OCI-LY7 (cell line): ENCODE measurements around the gene KDM5C. TPM values are rescaled to one million over a fixed set of nuclear protein-coding genes. Genes with fewer than 3 reads are reported as not detected.

Experiments
- BruUV-seq: library from RNA; stranded (reverse); fragments of 400-500 nt; replicated peaks from 2 replicates; lab custom pipeline; 2021; lab: Mats Ljungman, UMichigan
- CTCF ChIA-PET: fragments of 300-600 bp; sonication (Branson Sonifier 250); formaldehyde crosslinking; loops from one replicate; lab custom pipeline; 2022; ENCODE audit warnings: antibody characterized with exemption; ENCODE audit not compliant: unreplicated experiment; lab: Charles Lee
- POLR2A ChIA-PET: fragments of 300-600 bp; sonication (Branson Sonifier 250); formaldehyde crosslinking; loops from one replicate; lab custom pipeline; 2022; ENCODE audit warnings: antibody characterized with exemption; lab: Charles Lee
- DNase-seq: peaks from one replicate; pipeline ENCODE4 v3.0.0-alpha.2; 2015; ENCODE audit warnings: low spot score
- H2AFZ ChIP-seq: fragments of 200-600 bp; sonication (generic), shearing (Covaris generic); 2 replicates; pipeline ENCODE4 v1.6.1; 2014; ENCODE audit warnings: mild to moderate bottlenecking, antibody characterized with exemption, low read length, moderate library complexity
- H3K27ac ChIP-seq: fragments of 200-600 bp; sonication (generic); 2 replicates; pipeline ENCODE4 v1.5.1; 2014; ENCODE audit warnings: mixed run types, low read depth, mild to moderate bottlenecking, moderate library complexity, low read length, inconsistent platforms; ENCODE audit not compliant: poor library complexity, severe bottlenecking
- H3K36me3 ChIP-seq: fragments of 200-600 bp; sonication (generic); 2 replicates; pipeline ENCODE4 v1.6.1; 2014; ENCODE audit warnings: mild to moderate bottlenecking, antibody characterized with exemption, low read length, moderate library complexity, mixed read lengths; ENCODE audit not compliant: insufficient read depth
- H3K4me1 ChIP-seq: fragments of 200-600 bp; sonication (generic); 2 replicates; pipeline ENCODE4 v1.5.1; 2014; ENCODE audit warnings: mild to moderate bottlenecking, low read length; ENCODE audit not compliant: insufficient read depth, poor library complexity, severe bottlenecking
- H3K4me2 ChIP-seq: fragments of 200-600 bp; sonication (generic); 2 replicates; pipeline ENCODE4 v1.6.1; 2014; ENCODE audit warnings: mild to moderate bottlenecking, low read length
- H3K4me3 ChIP-seq: fragments of 200-600 bp; sonication (generic); 2 replicates; pipeline ENCODE4 v1.5.1; 2014; ENCODE audit warnings: mild to moderate bottlenecking, low read depth, low read length; ENCODE audit not compliant: poor library complexity, severe bottlenecking
- H3K79me2 ChIP-seq: fragments of 200-600 bp; sonication (generic); 2 replicates; pipeline ENCODE4 v1.6.1; 2016; ENCODE audit warnings: low read depth, mild to moderate bottlenecking, low read length, moderate library complexity, mixed read lengths; ENCODE audit not compliant: insufficient read depth
- H3K9me2 ChIP-seq: fragments of 200-600 bp; sonication (generic); 2 replicates; pipeline ENCODE4 v1.6.1; 2016; ENCODE audit warnings: mild to moderate bottlenecking, low read length, mixed read lengths; ENCODE audit not compliant: insufficient read depth
- H3K9me3 ChIP-seq: fragments of 200-600 bp; sonication (generic); 2 replicates; pipeline ENCODE4 v1.6.1; 2014; ENCODE audit warnings: mild to moderate bottlenecking, mixed run types, low read length, mixed read lengths
- H4K20me1 ChIP-seq: fragments of 200-600 bp; sonication (generic); 2 replicates; pipeline ENCODE4 v1.6.1; 2014; ENCODE audit warnings: mild to moderate bottlenecking, antibody characterized with exemption, low read length, moderate library complexity, mixed read lengths; ENCODE audit not compliant: insufficient read depth
- EZH2phosphoT487 ChIP-seq: fragments of 200-600 bp; sonication (generic); IDR thresholded peaks from 2 replicates; pipeline ENCODE4 v1.6.1; 2018; ENCODE audit warnings: low read depth, borderline replicate concordance, mild to moderate bottlenecking, mixed run types, antibody characterized with exemption, low read length, moderate library complexity, mixed read lengths
- intact Hi-C: fragments of 100-400 bp; cut with micrococcal nuclease; formaldehyde crosslinking; loops from one replicate; pipeline ENCODE4 v1.10.0; 2022; ENCODE audit not compliant: unreplicated experiment
- total RNA-seq, 2 experiments: library from RNA; depleted of rRNA in 1 of 2; stranded (reverse); fragments of >200 nt in 1 of 2; shearing (Covaris generic) in 1 of 2; gene quantifications; 2 replicates each; pipeline ENCODE4 v1.2.3, GENCODE V29; 2014 to 2022
- TF ChIP-seq, protein P1 (sequence below): fragments of 200-600 bp; sonication (generic); conservative IDR thresholded peaks from 2 replicates; pipeline ENCODE4 v1.5.1; 2014; ENCODE audit warnings: mild to moderate bottlenecking, antibody characterized with exemption, low read length, moderate library complexity, mixed read lengths

KDM5C gene
- total RNA-seq, 2 experiments from 2014 or later, result 54.8 to 90.5 TPM

- TF ChIP-seq, protein P1, sequence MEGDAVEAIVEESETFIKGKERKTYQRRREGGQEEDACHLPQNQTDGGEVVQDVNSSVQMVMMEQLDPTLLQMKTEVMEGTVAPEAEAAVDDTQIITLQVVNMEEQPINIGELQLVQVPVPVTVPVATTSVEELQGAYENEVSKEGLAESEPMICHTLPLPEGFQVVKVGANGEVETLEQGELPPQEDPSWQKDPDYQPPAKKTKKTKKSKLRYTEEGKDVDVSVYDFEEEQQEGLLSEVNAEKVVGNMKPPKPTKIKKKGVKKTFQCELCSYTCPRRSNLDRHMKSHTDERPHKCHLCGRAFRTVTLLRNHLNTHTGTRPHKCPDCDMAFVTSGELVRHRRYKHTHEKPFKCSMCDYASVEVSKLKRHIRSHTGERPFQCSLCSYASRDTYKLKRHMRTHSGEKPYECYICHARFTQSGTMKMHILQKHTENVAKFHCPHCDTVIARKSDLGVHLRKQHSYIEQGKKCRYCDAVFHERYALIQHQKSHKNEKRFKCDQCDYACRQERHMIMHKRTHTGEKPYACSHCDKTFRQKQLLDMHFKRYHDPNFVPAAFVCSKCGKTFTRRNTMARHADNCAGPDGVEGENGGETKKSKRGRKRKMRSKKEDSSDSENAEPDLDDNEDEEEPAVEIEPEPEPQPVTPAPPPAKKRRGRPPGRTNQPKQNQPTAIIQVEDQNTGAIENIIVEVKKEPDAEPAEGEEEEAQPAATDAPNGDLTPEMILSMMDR, result no peak
- TF ChIP-seq EZH2phosphoT487, result no peak
- no TSS peak for BruUV-seq
- Histone ChIP-seq H3K4me2 (no peak overlapping the region), H4K20me1 (no peaks in the 10 kb centered on the region), H3K4me1 (no peaks in the 10 kb centered on the region), H3K27ac (no peak overlapping the region), H3K9me2 (no peaks in the 10 kb centered on the region), H3K79me2 (no peaks in the 10 kb centered on the region), H3K36me3 (peaks cover 13% of the 10 kb centered on the region; the same call in 1 of the 2 replicates), H3K4me3 (no peak overlapping the region), H3K9me3 (no peaks in the 10 kb centered on the region), H2AFZ (no peak overlapping the region)
- ChIA-PET CTCF (no interaction called here), POLR2A (no interaction called here)
- intact Hi-C loops, result no loop called here
- DNase-seq, result no peak
Measured at GRCh38 chrX:53188763-53189162, 36.2 kb downstream of the KDM5C start.

DNA sequence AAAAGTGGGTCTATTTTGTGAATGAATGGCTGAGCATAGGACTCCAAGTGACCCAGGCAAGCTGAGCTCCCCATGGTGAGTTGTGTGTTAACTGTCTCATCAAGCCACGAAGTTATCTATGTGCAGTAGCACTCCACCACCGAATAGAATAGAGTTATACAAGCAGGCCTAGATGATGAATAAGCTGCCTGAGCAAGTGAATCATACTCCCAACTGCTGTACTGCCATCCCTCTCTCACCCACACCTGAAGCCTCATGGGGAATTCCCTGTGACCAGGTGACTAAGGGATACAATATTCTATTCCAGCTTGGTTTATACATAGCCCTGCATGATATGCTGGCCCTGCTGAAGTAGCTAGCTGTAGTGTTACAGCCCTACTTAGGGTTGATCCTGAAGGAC is 38.7 kb downstream of the KDM5C start:
- no peak overlapping the region for H3K27ac ChIP-seq
- BruUV-seq, result no TSS peak
- no peaks in the 10 kb centered on the region for H3K79me2 ChIP-seq
- no peaks in the 10 kb centered on the region for H3K9me3 ChIP-seq
- H3K9me2 ChIP-seq, result no peaks in the 10 kb centered on the region
- TF ChIP-seq, protein P1, result no peak
- TF ChIP-seq EZH2phosphoT487, result no peak
- ChIA-PET CTCF (no interaction called here), POLR2A (no interaction called here)
- intact Hi-C loops, result no loop called here
- peaks cover 6% of the 10 kb centered on the region; the same call in 1 of the 2 replicates for H3K36me3 ChIP-seq
- H3K4me1 ChIP-seq, result no peaks in the 10 kb centered on the region
- H2AFZ ChIP-seq, result no peak overlapping the region
- H3K4me3 ChIP-seq, result no peak overlapping the region
- H4K20me1 ChIP-seq, result no peaks in the 10 kb centered on the region
- H3K4me2 ChIP-seq, result no peak overlapping the region
- DNase-seq, result no peak

DNA sequence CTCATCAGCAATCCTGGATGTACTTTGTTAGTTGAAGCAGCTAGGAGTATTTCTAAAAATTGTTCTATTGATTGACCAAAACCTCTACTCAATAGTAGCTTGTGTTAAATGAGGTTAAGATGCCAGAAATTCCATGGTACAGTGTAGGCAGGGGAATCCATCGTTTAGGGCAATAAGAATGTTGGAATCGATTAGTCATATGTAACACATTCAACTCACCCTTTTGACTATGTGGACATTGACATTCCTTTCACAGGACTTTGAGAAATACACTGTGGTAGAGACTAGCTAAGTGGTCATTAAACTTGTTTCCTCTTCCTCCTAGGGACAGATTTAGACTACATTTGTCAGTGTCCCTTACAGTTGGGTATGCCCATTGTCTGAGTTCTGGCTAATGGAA is 40.2 kb downstream of the KDM5C start:
- H3K79me2 ChIP-seq, result no peaks in the 10 kb centered on the region
- H3K4me3 ChIP-seq, result no peak overlapping the region
- no peaks in the 10 kb centered on the region for H3K9me2 ChIP-seq
- no peaks in the 10 kb centered on the region for H3K9me3 ChIP-seq
- ChIA-PET CTCF (no interaction called here), POLR2A (no interaction called here)
- H3K4me1 ChIP-seq, result no peaks in the 10 kb centered on the region
- no peaks in the 10 kb centered on the region for H3K36me3 ChIP-seq
- H3K27ac ChIP-seq, result no peak overlapping the region
- no peak overlapping the region for H3K4me2 ChIP-seq
- BruUV-seq, result no TSS peak
- H4K20me1 ChIP-seq, result no peaks in the 10 kb centered on the region
- TF ChIP-seq EZH2phosphoT487, result no peak
- TF ChIP-seq, protein P1, result no peak
- no peak overlapping the region for H2AFZ ChIP-seq
- intact Hi-C loops, result no loop called here
- no peak for DNase-seq
